GM13977 (cell line): ENCODE measurements around the gene OSBPL6.
"Not testable (repeated sequence)": the region's sequence is repeated elsewhere in the genome, so short reads cannot be mapped to it uniquely, and the experiment has no call there.

Experiments used
- DNase-seq: peaks from one replicate; pipeline ENCODE4 v3.0.0; 2012; ENCODE audit warnings: low spot score
- in situ Hi-C: fragments of 300-500 bp; cut with MboI; formaldehyde crosslinking; loops from one replicate; pipeline ENCODE4 v1.12.0; 2022; ENCODE audit warnings: low sequenced_read_pairs, low pct_unique_long_range_greater_than_20kb, mixed read lengths, inconsistent platforms; ENCODE audit not compliant: unreplicated experiment
- TF ChIP-seq, protein P1 (sequence below): IDR thresholded peaks from 2 replicates; pipeline ENCODE4 v1.5.1; 2012; ENCODE audit warnings: mild to moderate bottlenecking, control low read depth; ENCODE audit not compliant: insufficient read depth; ENCODE audit errors: extremely low read depth, missing control alignments

Gene OSBPL6

GRCh38 chr2:178159966-178160365, 34.3 kb upstream of the OSBPL6 start:
- TF ChIP-seq, protein P1, sequence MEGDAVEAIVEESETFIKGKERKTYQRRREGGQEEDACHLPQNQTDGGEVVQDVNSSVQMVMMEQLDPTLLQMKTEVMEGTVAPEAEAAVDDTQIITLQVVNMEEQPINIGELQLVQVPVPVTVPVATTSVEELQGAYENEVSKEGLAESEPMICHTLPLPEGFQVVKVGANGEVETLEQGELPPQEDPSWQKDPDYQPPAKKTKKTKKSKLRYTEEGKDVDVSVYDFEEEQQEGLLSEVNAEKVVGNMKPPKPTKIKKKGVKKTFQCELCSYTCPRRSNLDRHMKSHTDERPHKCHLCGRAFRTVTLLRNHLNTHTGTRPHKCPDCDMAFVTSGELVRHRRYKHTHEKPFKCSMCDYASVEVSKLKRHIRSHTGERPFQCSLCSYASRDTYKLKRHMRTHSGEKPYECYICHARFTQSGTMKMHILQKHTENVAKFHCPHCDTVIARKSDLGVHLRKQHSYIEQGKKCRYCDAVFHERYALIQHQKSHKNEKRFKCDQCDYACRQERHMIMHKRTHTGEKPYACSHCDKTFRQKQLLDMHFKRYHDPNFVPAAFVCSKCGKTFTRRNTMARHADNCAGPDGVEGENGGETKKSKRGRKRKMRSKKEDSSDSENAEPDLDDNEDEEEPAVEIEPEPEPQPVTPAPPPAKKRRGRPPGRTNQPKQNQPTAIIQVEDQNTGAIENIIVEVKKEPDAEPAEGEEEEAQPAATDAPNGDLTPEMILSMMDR: no peak
- DNase-seq: no peak
- in situ Hi-C loops: no loop called here

DNA sequence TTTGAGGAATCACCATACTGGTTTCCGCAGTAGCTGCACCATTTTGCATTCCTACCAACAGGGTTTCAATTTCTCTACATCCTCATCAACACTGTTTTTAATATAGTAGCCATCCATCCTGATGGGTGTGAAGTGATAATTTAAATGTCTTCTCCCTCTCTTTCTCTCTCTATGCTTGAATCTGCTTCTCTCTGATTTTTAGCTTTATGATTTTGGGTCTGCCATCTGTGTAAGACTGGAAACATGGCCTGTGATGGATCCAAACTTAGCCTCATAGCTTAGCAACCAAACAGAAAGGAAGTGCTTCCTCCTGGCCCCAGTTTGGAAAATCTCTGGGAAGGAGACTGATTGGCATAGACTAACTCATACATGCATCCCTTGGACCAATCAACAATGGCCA, 33.7 kb upstream of the OSBPL6 start:
- in situ Hi-C loops: no loop called here
- TF ChIP-seq, protein P1: no peak
- DNase-seq: no peak

GRCh38 chr2:178163395-178163794, 30.9 kb upstream of the OSBPL6 start:
- no peak for DNase-seq
- TF ChIP-seq, protein P1: no peak
- in situ Hi-C loops: no loop called here

- no peak for DNase-seq
- in situ Hi-C loops: no loop called here
- TF ChIP-seq, protein P1: no peak
These were observed 30.4 kb upstream of the OSBPL6 start for GRCh38 chr2:178163911-178164310.

- TF ChIP-seq, protein P1: no peak
- in situ Hi-C loops: no loop called here
These were observed 20.7 kb upstream of the OSBPL6 start for GRCh38 chr2:178173657-178174056.

GRCh38 chr2:178177066-178177679, 17.1 kb upstream of the OSBPL6 start:
- TF ChIP-seq, protein P1: no peak
- in situ Hi-C loops: no loop called here
- no peak for DNase-seq

More at GRCh38 chr2:178173657-178174056, 20.7 kb upstream of the OSBPL6 start:
- DNase-seq: no peak

DNA sequence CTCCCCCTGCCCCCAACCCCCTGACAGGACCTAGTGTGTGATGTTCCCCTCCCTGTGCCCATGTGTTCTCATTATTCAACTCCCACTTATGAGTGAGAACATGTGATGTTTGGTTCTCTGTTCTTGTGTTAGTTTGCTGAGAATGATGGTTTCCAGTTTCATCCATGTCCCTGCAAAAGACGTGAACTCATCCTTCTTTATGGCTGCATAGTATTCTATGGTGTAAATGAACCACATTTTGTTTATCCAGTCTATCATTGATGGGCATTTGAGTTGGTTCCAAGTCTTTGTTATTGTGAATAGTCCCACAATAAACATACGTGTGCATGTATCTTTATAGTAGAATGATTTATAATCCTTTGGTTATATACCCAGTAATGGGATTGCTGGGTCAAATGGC, 13.7 kb upstream of the OSBPL6 start:
- in situ Hi-C loops: not testable (repeated sequence)

More for the DNA sequence above, 13.7 kb upstream of the OSBPL6 start:
- DNase-seq: not testable (repeated sequence)
